ENCODE data around the gene PGBD5.

The PGBD5 gene

GRCh38 chr1:230306169-230306568 is 120.0 kb downstream of the PGBD5 start:
- no peak for TF ChIP-seq GLIS3 (CRISPR knock-in tag; IDR thresholded peaks at IDR 0.05)
- TF ChIP-seq ESRRG (CRISPR knock-in tag; IDR thresholded peaks at IDR 0.05), result no peak
- TF ChIP-seq CSDC2 (CRISPR knock-in tag; IDR thresholded peaks at IDR 0.05), result no peak
- TF ChIP-seq ZFP30 (CRISPR knock-in tag; IDR thresholded peaks at IDR 0.05), result no peak
- no peak for TF ChIP-seq ZFP3 (CRISPR knock-in tag; IDR thresholded peaks at IDR 0.05)
- no peak for TF ChIP-seq TOX (CRISPR knock-in tag; IDR thresholded peaks at IDR 0.05; ENCODE audit: borderline replicate concordance)
- TF ChIP-seq POU6F1 (CRISPR knock-in tag; IDR thresholded peaks at IDR 0.05; ENCODE audit: borderline replicate concordance, low read depth), result no peak
- no peak for TF ChIP-seq RARB (CRISPR knock-in tag; IDR thresholded peaks at IDR 0.05)
- no peak for TF ChIP-seq CREB5 (CRISPR knock-in tag; IDR thresholded peaks at IDR 0.05; ENCODE audit: low read depth)
- no peak for TF ChIP-seq TSHZ2 (CRISPR knock-in tag; IDR thresholded peaks at IDR 0.05)
- TF ChIP-seq ARNTL (CRISPR knock-in tag; IDR thresholded peaks at IDR 0.05; ENCODE audit: borderline replicate concordance, low read depth), result no peak
- TF ChIP-seq CSRNP3 (CRISPR knock-in tag; IDR thresholded peaks at IDR 0.05), result no peak
- TF ChIP-seq PATZ1 (CRISPR knock-in tag; IDR thresholded peaks at IDR 0.05; ENCODE audit: borderline replicate concordance), result no peak
- no peak for TF ChIP-seq BACH2 (CRISPR knock-in tag; IDR thresholded peaks at IDR 0.05; ENCODE audit: borderline replicate concordance)
- TF ChIP-seq ZC3H10 (CRISPR knock-in tag; IDR thresholded peaks at IDR 0.05), result no peak
- TF ChIP-seq PPARA (CRISPR knock-in tag; IDR thresholded peaks at IDR 0.05; ENCODE audit: borderline replicate concordance), result no peak
- TF ChIP-seq TCF4 (CRISPR knock-in tag; IDR thresholded peaks at IDR 0.05; ENCODE audit: borderline replicate concordance), result no peak
- no peak for TF ChIP-seq SNAI2 (CRISPR knock-in tag; IDR thresholded peaks at IDR 0.05)
- ATAC-seq, result no peak

- ATAC-seq, result no peak
- TF ChIP-seq ARNTL (CRISPR knock-in tag; IDR thresholded peaks at IDR 0.05; ENCODE audit: borderline replicate concordance, low read depth) (no peak), TSHZ2 (CRISPR knock-in tag; IDR thresholded peaks at IDR 0.05) (no peak), ZFP30 (CRISPR knock-in tag; IDR thresholded peaks at IDR 0.05) (no peak), ZNF8 (CRISPR knock-in tag; IDR thresholded peaks at IDR 0.05) (no peak)
Measured at GRCh38 chr1:230303822-230304221, 122.3 kb downstream of the PGBD5 start.

Measured in SK-N-SH treated with all-trans-retinoic acid at 6 μM for 48 hours (cell line).